Endothelial cell of umbilical vein (primary cell): ENCODE measurements around the gene ZNF687. TPM values are rescaled to one million over a fixed set of nuclear protein-coding genes. Genes with fewer than 3 reads are reported as not detected.

Source experiments
- BruUV-seq: library from RNA; stranded (reverse); fragments of 400-500 nt; replicated peaks from 2 replicates; lab custom pipeline; 2021; lab: Mats Ljungman, UMichigan
- CTCF ChIA-PET: fragments of 300-600, 350-600 bp; sonication (Branson Sonifier 250); formaldehyde crosslinking; loops from one replicate; lab custom pipeline; 2021; ENCODE audit warnings: antibody characterized with exemption, inconsistent platforms; lab: Charles Lee
- POLR2A ChIA-PET: fragments of 300-600, 350-600 bp; sonication (Branson Sonifier 250); formaldehyde crosslinking; loops from one replicate; lab custom pipeline; 2021; ENCODE audit warnings: antibody characterized with exemption, inconsistent platforms; lab: Charles Lee
- DNase-seq: peaks from one replicate; pipeline ENCODE4 v3.0.0-alpha.2; 2011; ENCODE audit warnings: low read depth, low spot score
- FAIRE-seq: peaks from 2 replicates; lab custom pipeline; 2011; peaks lifted over from hg19 to GRCh38; lab: Jason Lieb, UNC
- H2AFZ ChIP-seq: 2 replicates; pipeline ENCODE4 v1.6.0; 2012; ENCODE audit warnings: low read depth, low read length, control low read depth, inconsistent platforms
- H3K27ac ChIP-seq: 2 replicates; pipeline ENCODE4 v1.5.1; 2011; ENCODE audit warnings: low read depth, mild to moderate bottlenecking, control low read depth, low read length, moderate library complexity; ENCODE audit not compliant: insufficient read depth
- H3K27me3 ChIP-seq, 2 experiments: 2 replicates each; pipeline versions ENCODE4 v1.6.0 to v1.6.1; 2011; ENCODE audit warnings: low read length in 2 of 2, mixed read lengths in 1 of 2; ENCODE audit not compliant: control insufficient read depth in 2 of 2, insufficient read depth in 2 of 2
- H3K36me3 ChIP-seq, 2 experiments: 2 replicates in 1 of 2; 3 replicates in 1 of 2; pipeline ENCODE4 v1.5.1; 2011; ENCODE audit warnings: low read length in 2 of 2, mild to moderate bottlenecking in 1 of 2, moderate library complexity in 1 of 2; ENCODE audit not compliant: control insufficient read depth in 2 of 2, insufficient read depth in 2 of 2; ENCODE audit errors: extremely low read depth in 1 of 2
- H3K4me1 ChIP-seq: 3 replicates; pipeline ENCODE4 v1.5.1; 2011; ENCODE audit warnings: mild to moderate bottlenecking, low read length; ENCODE audit not compliant: control insufficient read depth, insufficient read depth; ENCODE audit errors: extremely low read depth
- H3K4me2 ChIP-seq: 2 replicates; pipeline ENCODE4 v1.6.1; 2011; ENCODE audit warnings: low read length, control low read depth, mixed read lengths; ENCODE audit not compliant: insufficient read depth
- H3K4me3 ChIP-seq, 3 experiments: fragments of 200-600 bp in 1 of 3; sonication (generic), shearing (Covaris generic) in 1 of 3; replicated peaks in 1 of 3; 2 replicates each; pipeline ENCODE4 v1.5.1; 2011 to 2016; ENCODE audit warnings: control low read depth in 3 of 3, low read length in 3 of 3, mild to moderate bottlenecking in 2 of 3, inconsistent platforms in 1 of 3, low read depth in 1 of 3, moderate library complexity in 1 of 3; ENCODE audit not compliant: insufficient read depth in 1 of 3
- H3K79me2 ChIP-seq: 2 replicates; pipeline ENCODE4 v1.6.0; 2012; ENCODE audit warnings: low read length, inconsistent platforms; ENCODE audit not compliant: control insufficient read depth, insufficient read depth
- H3K9ac ChIP-seq: replicated peaks from 2 replicates; pipeline ENCODE3; 2011; ENCODE audit warnings: low read length, control low read depth; ENCODE audit not compliant: insufficient read depth; ENCODE audit errors: extremely low read depth
- H3K9me1 ChIP-seq: replicated peaks from 3 replicates; pipeline ENCODE4 v1.6.0; 2011; ENCODE audit warnings: mild to moderate bottlenecking, low read length; ENCODE audit not compliant: control insufficient read depth, insufficient read depth; ENCODE audit errors: extremely low read depth
- H3K9me3 ChIP-seq: replicated peaks from 2 replicates; pipeline ENCODE4 v1.5.1; 2012; ENCODE audit warnings: low read length, inconsistent platforms; ENCODE audit not compliant: control insufficient read depth, insufficient read depth
- H4K20me1 ChIP-seq: replicated peaks from 2 replicates; pipeline ENCODE3; 2011; ENCODE audit warnings: mild to moderate bottlenecking, low read length; ENCODE audit not compliant: control insufficient read depth, insufficient read depth; ENCODE audit errors: extremely low read depth
- EZH2 ChIP-seq: IDR thresholded peaks from 2 replicates; pipeline ENCODE4 v1.6.1; 2012; ENCODE audit warnings: borderline replicate concordance, low read depth, mild to moderate bottlenecking, moderate library complexity, low read length, inconsistent platforms; ENCODE audit not compliant: severe bottlenecking
- FOS ChIP-seq: IDR thresholded peaks from 2 replicates; pipeline ENCODE4 v1.6.1; 2011; ENCODE audit warnings: mild to moderate bottlenecking, low read length, moderate library complexity, borderline replicate concordance; ENCODE audit not compliant: insufficient read depth
- GATA2 ChIP-seq: IDR thresholded peaks from 2 replicates; pipeline ENCODE4 v1.7.0; 2011; ENCODE audit warnings: low read depth, mild to moderate bottlenecking, moderate library complexity, mixed read lengths, low read length; ENCODE audit not compliant: insufficient read length, insufficient read depth
- JUN ChIP-seq: IDR thresholded peaks from 2 replicates; pipeline ENCODE4 v1.6.1; 2011; ENCODE audit warnings: borderline replicate concordance, low read depth; ENCODE audit not compliant: insufficient read length, insufficient read depth
- MYC ChIP-seq: IDR thresholded peaks from one replicate; pipeline ENCODE4 v1.6.1; 2011; ENCODE audit warnings: mild to moderate bottlenecking, low read depth, low read length
- POLR2A ChIP-seq: IDR thresholded peaks from 2 replicates; pipeline ENCODE4 v1.6.1; 2012; ENCODE audit warnings: low read depth, mild to moderate bottlenecking, control low read depth, low read length
- POLR2AphosphoS5 ChIP-seq: IDR thresholded peaks from 2 replicates; pipeline ENCODE4 v1.6.1; 2012; ENCODE audit warnings: low read depth, mild to moderate bottlenecking, control low read depth, low read length, moderate library complexity; ENCODE audit not compliant: insufficient read depth
- dilution Hi-C: fragments of 300-500 bp; cut with MboI; formaldehyde crosslinking; loops from one replicate; pipeline ENCODE4 v1.15.0; 2019; ENCODE audit warnings: low sequenced_read_pairs; ENCODE audit not compliant: extremely low pct_ligation_motif_present
- intact Hi-C: fragments of 100-400 bp; cut with micrococcal nuclease; formaldehyde crosslinking; loops from one replicate; pipeline ENCODE4 v1.10.0; 2022
- polyA plus RNA-seq, 4 experiments: library from polyadenylated mRNA; depleted of rRNA in 3 of 4; stranded (reverse) in 3 of 4; unstranded in 1 of 4; fragments of >200 nt; gene quantifications; 2 replicates each; pipeline versions ENCODE4 v1.2.1 to v1.2.3, GENCODE V29; 2011 to 2012; ENCODE audit warnings: missing spikeins in 1 of 4
- total RNA-seq: library from RNA; stranded (reverse); gene quantifications from 2 replicates; pipeline ENCODE4 v1.2.3, GENCODE V29; 2021
- TF ChIP-seq, protein P1 (sequence below): IDR thresholded peaks from 2 replicates; pipeline ENCODE4 v1.6.1; 2011; ENCODE audit not compliant: insufficient read depth, insufficient read length
- TF ChIP-seq, protein P2 (sequence below), 2 donors: IDR thresholded peaks; 1 replicate in 1 of 2; 2 replicates in 1 of 2; pipeline ENCODE4 v1.5.1; 2011; ENCODE audit warnings: low read length in 2 of 2, mild to moderate bottlenecking in 2 of 2, moderate library complexity in 2 of 2, control low read depth in 1 of 2, inconsistent platforms in 1 of 2, low read depth in 1 of 2; ENCODE audit not compliant: insufficient read depth in 1 of 2; ENCODE audit errors: extremely low read depth in 1 of 2

The ZNF687 gene
- total and polyA plus RNA-seq, 2 donors (not counting 3 experiments of a cell fraction or from before 2014, with no cell fraction given): 17.9 to 20.1 TPM

DNA sequence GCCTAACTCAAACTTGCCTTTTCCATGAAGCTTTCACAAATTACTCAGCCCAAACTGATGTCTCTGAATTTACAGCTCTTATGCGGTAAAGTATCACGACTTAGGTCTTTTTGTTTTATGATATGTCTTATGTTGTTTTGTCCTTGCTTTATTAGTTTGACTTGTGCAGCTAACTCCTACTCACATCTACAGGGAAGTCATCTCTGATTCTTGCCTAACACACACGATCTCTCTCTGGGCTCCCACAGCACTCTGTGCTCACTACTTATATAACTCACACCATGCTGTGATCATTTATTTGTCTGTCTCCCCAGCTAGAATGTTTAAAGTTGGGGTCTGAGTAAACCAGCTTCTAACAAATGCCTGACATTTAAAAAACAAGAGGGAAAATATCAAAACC is 54.5 kb downstream of the ZNF687 start:
- TF ChIP-seq MYC (no peak), FOS (no peak), EZH2 (no peak), POLR2AphosphoS5 (no peak), GATA2 (no peak), JUN (no peak), POLR2A (no peak)
- TF ChIP-seq, protein P1, sequence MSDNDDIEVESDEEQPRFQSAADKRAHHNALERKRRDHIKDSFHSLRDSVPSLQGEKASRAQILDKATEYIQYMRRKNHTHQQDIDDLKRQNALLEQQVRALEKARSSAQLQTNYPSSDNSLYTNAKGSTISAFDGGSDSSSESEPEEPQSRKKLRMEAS: no peak
- TF ChIP-seq, protein P2, sequence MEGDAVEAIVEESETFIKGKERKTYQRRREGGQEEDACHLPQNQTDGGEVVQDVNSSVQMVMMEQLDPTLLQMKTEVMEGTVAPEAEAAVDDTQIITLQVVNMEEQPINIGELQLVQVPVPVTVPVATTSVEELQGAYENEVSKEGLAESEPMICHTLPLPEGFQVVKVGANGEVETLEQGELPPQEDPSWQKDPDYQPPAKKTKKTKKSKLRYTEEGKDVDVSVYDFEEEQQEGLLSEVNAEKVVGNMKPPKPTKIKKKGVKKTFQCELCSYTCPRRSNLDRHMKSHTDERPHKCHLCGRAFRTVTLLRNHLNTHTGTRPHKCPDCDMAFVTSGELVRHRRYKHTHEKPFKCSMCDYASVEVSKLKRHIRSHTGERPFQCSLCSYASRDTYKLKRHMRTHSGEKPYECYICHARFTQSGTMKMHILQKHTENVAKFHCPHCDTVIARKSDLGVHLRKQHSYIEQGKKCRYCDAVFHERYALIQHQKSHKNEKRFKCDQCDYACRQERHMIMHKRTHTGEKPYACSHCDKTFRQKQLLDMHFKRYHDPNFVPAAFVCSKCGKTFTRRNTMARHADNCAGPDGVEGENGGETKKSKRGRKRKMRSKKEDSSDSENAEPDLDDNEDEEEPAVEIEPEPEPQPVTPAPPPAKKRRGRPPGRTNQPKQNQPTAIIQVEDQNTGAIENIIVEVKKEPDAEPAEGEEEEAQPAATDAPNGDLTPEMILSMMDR (IDR thresholded peaks at IDR 0.05; ENCODE audit: extremely low read depth in 1 of 2, insufficient read depth in 1 of 2, low read depth in 1 of 2, low read length in 2 of 2): no peak
- FAIRE-seq (no peak), DNase-seq (no peak)
- intact Hi-C loops: no loop called here
- no TSS peak for BruUV-seq
- H3K27me3 ChIP-seq: no peaks in the 10 kb centered on the region
- H3K79me2 ChIP-seq: no peaks in the 10 kb centered on the region
- no peak overlapping the region for H3K4me2 ChIP-seq
- no peaks in the 10 kb centered on the region for H4K20me1 ChIP-seq
- ChIA-PET CTCF (interaction anchor here (1.4 to 14.4 kb wide), 2 partner anchors 33 to 55 kb away, joined by 3 to 674 read pairs; no protein-coding TSS in a partner anchor), POLR2A (interaction anchor here (1.7 kb wide), 1 partner anchor 9 kb away, joined by 4 read pairs; the partner anchor contains the start of gene PI4KB)
- no peak overlapping the region for H3K9ac ChIP-seq
- no peak overlapping the region for H3K4me3 ChIP-seq
- H3K9me3 ChIP-seq: no peaks in the 10 kb centered on the region
- H3K9me1 ChIP-seq: no peaks in the 10 kb centered on the region
- H3K4me1 ChIP-seq: peaks cover 3% of the 10 kb centered on the region
- H2AFZ ChIP-seq: no peak overlapping the region
- dilution Hi-C loops: no loop called here
- H3K27ac ChIP-seq: no peak overlapping the region
- no peaks in the 10 kb centered on the region for H3K36me3 ChIP-seq
